HG03175 (cell line): ENCODE results near the gene SH3RF3.

Experiments
- ATAC-seq: cut with Tn5 transposase; IDR thresholded peaks from one replicate; pipeline ENCODE4 v1.9.1; 2021; ENCODE audit warnings: mild to moderate bottlenecking, moderate library complexity; ENCODE audit not compliant: unreplicated experiment

The SH3RF3 gene

GRCh38 chr2:109439390-109439786, 310.4 kb downstream of the SH3RF3 start:
- no peak for ATAC-seq

GRCh38 chr2:109439986-109440385, 311.0 kb downstream of the SH3RF3 start:
- ATAC-seq = no peak

GRCh38 chr2:109440499-109441156, 311.6 kb downstream of the SH3RF3 start:
- ATAC-seq = no peak

GRCh38 chr2:109442715-109443319, 313.8 kb downstream of the SH3RF3 start:
- no peak for ATAC-seq

GRCh38 chr2:109444916-109445315, 315.9 kb downstream of the SH3RF3 start:
- no peak for ATAC-seq

GRCh38 chr2:109446278-109447131, 317.5 kb downstream of the SH3RF3 start:
- ATAC-seq = no peak

- ATAC-seq = no peak
Observed at GRCh38 chr2:109447251-109447661, 318.3 kb downstream of the SH3RF3 start.

- no peak for ATAC-seq
Observed at GRCh38 chr2:109447776-109448175, 318.8 kb downstream of the SH3RF3 start.

- no peak for ATAC-seq
Observed at GRCh38 chr2:109448207-109448606, 319.2 kb downstream of the SH3RF3 start.

GRCh38 chr2:109448946-109449788, 320.2 kb downstream of the SH3RF3 start:
- no peak for ATAC-seq

- ATAC-seq = no peak
Observed at GRCh38 chr2:109450574-109451273, 321.7 kb downstream of the SH3RF3 start.

GRCh38 chr2:109451671-109452070, 322.7 kb downstream of the SH3RF3 start:
- no peak for ATAC-seq

GRCh38 chr2:109452318-109453305, 323.6 kb downstream of the SH3RF3 start:
- ATAC-seq = no peak

- no peak for ATAC-seq
Observed at GRCh38 chr2:109453371-109453995, 324.5 kb downstream of the SH3RF3 start.

GRCh38 chr2:109454304-109454703, 325.3 kb downstream of the SH3RF3 start:
- no peak for ATAC-seq

- ATAC-seq = no peak
Observed at GRCh38 chr2:109454765-109455394, 325.9 kb downstream of the SH3RF3 start.

GRCh38 chr2:109455731-109456691, 327.0 kb downstream of the SH3RF3 start:
- no peak for ATAC-seq
